Breast epithelium (tissue), 3 donors: ENCODE data around the gene TMEM196.

ENCODE experiments used
- POLR2A ChIP-seq: fragments of 450-650 bp; IDR thresholded peaks from one replicate; pipeline ENCODE4 v1.6.1; 2016; ENCODE audit warnings: antibody characterized with exemption, mild to moderate bottlenecking, moderate library complexity
- TF ChIP-seq, protein P1 (sequence below), 3 donors: fragments of 450-650 bp; IDR thresholded peaks; one replicate each; pipeline ENCODE4 v1.5.1; 2016 to 2017; ENCODE audit warnings: antibody characterized with exemption in 3 of 3, mild to moderate bottlenecking in 3 of 3, moderate library complexity in 3 of 3

DNA sequence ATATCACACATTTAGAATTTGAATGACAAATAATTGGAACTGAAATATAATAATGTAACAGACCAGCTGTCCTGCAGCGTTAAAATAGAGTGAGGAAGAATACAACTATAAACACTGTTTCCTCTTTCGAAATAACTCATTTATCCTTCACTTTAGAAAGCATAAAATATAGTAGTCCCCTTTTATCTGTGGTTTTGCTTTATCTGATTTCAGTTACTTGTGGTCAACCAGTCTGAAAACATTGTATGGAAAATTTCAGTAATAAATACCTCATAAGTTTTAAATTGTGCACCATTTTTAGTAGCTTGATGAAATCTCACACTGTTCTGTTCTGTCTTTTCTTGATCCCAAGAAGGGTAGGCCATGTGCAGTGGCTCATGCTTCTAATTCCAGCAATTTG lies 96.2 kb downstream of the TMEM196 start:
- TF ChIP-seq, protein P1, sequence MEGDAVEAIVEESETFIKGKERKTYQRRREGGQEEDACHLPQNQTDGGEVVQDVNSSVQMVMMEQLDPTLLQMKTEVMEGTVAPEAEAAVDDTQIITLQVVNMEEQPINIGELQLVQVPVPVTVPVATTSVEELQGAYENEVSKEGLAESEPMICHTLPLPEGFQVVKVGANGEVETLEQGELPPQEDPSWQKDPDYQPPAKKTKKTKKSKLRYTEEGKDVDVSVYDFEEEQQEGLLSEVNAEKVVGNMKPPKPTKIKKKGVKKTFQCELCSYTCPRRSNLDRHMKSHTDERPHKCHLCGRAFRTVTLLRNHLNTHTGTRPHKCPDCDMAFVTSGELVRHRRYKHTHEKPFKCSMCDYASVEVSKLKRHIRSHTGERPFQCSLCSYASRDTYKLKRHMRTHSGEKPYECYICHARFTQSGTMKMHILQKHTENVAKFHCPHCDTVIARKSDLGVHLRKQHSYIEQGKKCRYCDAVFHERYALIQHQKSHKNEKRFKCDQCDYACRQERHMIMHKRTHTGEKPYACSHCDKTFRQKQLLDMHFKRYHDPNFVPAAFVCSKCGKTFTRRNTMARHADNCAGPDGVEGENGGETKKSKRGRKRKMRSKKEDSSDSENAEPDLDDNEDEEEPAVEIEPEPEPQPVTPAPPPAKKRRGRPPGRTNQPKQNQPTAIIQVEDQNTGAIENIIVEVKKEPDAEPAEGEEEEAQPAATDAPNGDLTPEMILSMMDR (IDR thresholded peaks at IDR 0.05): no peak
- no peak for TF ChIP-seq POLR2A
